Stomach (tissue), 4 donors: ENCODE data around the gene LRMDA.

Experiments used
- CTCF ChIP-seq, 7 experiments: fragments of 450-650 bp in 4 of 7; fragments of 200-600 bp in 3 of 7; sonication (generic) in 3 of 7; IDR thresholded peaks; one replicate each; pipeline ENCODE4 v1.5.1; 2016 to 2019; ENCODE audit warnings: antibody characterized with exemption in 7 of 7, control low read depth in 2 of 7, mild to moderate bottlenecking in 1 of 7
- EP300 ChIP-seq: sonication (generic); formaldehyde crosslinking; IDR thresholded peaks from one replicate; pipeline ENCODE4 v1.6.1; 2017; ENCODE audit warnings: antibody characterized with exemption
- POLR2A ChIP-seq, 4 donors: fragments of 450-650 bp; IDR thresholded peaks; one replicate each; pipeline ENCODE4 v1.6.1; 2016; ENCODE audit warnings: antibody characterized with exemption in 4 of 4, control low read depth in 2 of 4, mild to moderate bottlenecking in 1 of 4, moderate library complexity in 1 of 4
- POLR2AphosphoS5 ChIP-seq, 3 donors: sonication (generic); formaldehyde crosslinking; IDR thresholded peaks; one replicate each; pipeline ENCODE4 v1.6.1; 2016; ENCODE audit warnings: antibody characterized with exemption in 3 of 3

- TF ChIP-seq CTCF (IDR thresholded peaks at IDR 0.05) = no peak
- TF ChIP-seq EP300 = no peak
- TF ChIP-seq POLR2A (IDR thresholded peaks at IDR 0.05) = no peak
- no peak for TF ChIP-seq POLR2AphosphoS5 (IDR thresholded peaks at IDR 0.05)
Measured at GRCh38 chr10:75825235-75825634, 393.8 kb downstream of the LRMDA start.
